WTC11 (cell line): Measurements from ENCODE around the gene COL4A1. TPM values are rescaled to one million over a fixed set of nuclear protein-coding genes. Genes with fewer than 3 reads are reported as not detected.

Source experiments
- ATAC-seq: fragments of 200-7000 bp; cut with Tn5 transposase; 2 replicates; pipeline ENCODE4 v1.10.0; 2021; ENCODE audit warnings: mild to moderate bottlenecking, moderate library complexity
- CTCF ChIA-PET: fragments of 300-600 bp; sonication (Branson Sonifier 250); formaldehyde crosslinking; loops from one replicate; lab custom pipeline; 2021; ENCODE audit warnings: antibody characterized with exemption; lab: Charles Lee
- POLR2A ChIA-PET: fragments of 350-600 bp; sonication (Branson Sonifier 250); formaldehyde crosslinking; loops from one replicate; lab custom pipeline; 2021; ENCODE audit warnings: antibody characterized with exemption; lab: Charles Lee
- DNase-seq: peaks from one replicate; pipeline ENCODE4 v3.0.0; 2021; ENCODE audit warnings: low spot score
- H3K27ac Mint-ChIP-seq: 2 replicates; pipeline ENCODE4 v1.8.0; 2021; ENCODE audit warnings: mixed read lengths
- H3K27me3 Mint-ChIP-seq: 2 replicates; pipeline ENCODE4 v1.8.0; 2021; ENCODE audit warnings: low read depth, mild to moderate bottlenecking, moderate library complexity, mixed read lengths
- H3K36me3 Mint-ChIP-seq: 2 replicates; pipeline ENCODE4 v1.8.0; 2021; ENCODE audit warnings: mixed read lengths
- H3K4me1 Mint-ChIP-seq: 2 replicates; pipeline ENCODE4 v1.8.0; 2022; ENCODE audit warnings: mixed read lengths
- H3K4me3 Mint-ChIP-seq: 2 replicates; pipeline ENCODE4 v1.8.0; 2021; ENCODE audit warnings: mild to moderate bottlenecking, moderate library complexity, mixed read lengths
- H3K9me3 Mint-ChIP-seq: 2 replicates; pipeline ENCODE4 v1.8.0; 2021; ENCODE audit warnings: mixed read lengths
- E2F4 ChIP-seq: sonication (generic); formaldehyde crosslinking; IDR thresholded peaks from 2 replicates; pipeline ENCODE4 v1.8.1; 2022; ENCODE audit warnings: low read depth, mild to moderate bottlenecking, moderate library complexity, missing genetic modification reagents, borderline replicate concordance
- ELF4 ChIP-seq: sonication (generic); formaldehyde crosslinking; IDR thresholded peaks from 2 replicates; pipeline ENCODE4 v1.8.1; 2022; ENCODE audit warnings: low read depth, mild to moderate bottlenecking, moderate library complexity, missing genetic modification reagents
- FOXK1 ChIP-seq: sonication (generic); formaldehyde crosslinking; IDR thresholded peaks from 2 replicates; pipeline ENCODE4 v1.8.0; 2022; ENCODE audit warnings: mild to moderate bottlenecking, moderate library complexity, missing genetic modification reagents
- HMGA2 ChIP-seq: fragments of 250-450 bp; sonication (Bioruptor Pico); IDR thresholded peaks from 2 replicates; pipeline ENCODE4 v1.4.0; 2021; ENCODE audit warnings: mild to moderate bottlenecking, moderate library complexity
- IRF2 ChIP-seq: sonication (generic); formaldehyde crosslinking; IDR thresholded peaks from 2 replicates; pipeline ENCODE4 v1.8.0; 2022; ENCODE audit warnings: low read depth, missing genetic modification reagents, borderline replicate concordance
- NR1H2 ChIP-seq: sonication (generic); formaldehyde crosslinking; IDR thresholded peaks from 2 replicates; pipeline ENCODE4 v1.9.0; 2021; ENCODE audit warnings: mild to moderate bottlenecking, moderate library complexity, missing genetic modification reagents
- NR2C2 ChIP-seq: sonication (generic); formaldehyde crosslinking; IDR thresholded peaks from 2 replicates; pipeline ENCODE4 v1.8.0; 2022; ENCODE audit warnings: mild to moderate bottlenecking, missing genetic modification reagents
- PRDM15 ChIP-seq: sonication (generic); formaldehyde crosslinking; IDR thresholded peaks from 2 replicates; pipeline ENCODE4 v1.8.0; 2022; ENCODE audit warnings: missing genetic modification reagents
- SMAD4 ChIP-seq: sonication (generic); formaldehyde crosslinking; IDR thresholded peaks from 2 replicates; pipeline ENCODE4 v1.8.0; 2022; ENCODE audit warnings: mild to moderate bottlenecking, missing genetic modification reagents
- SOX15 ChIP-seq: fragments of 250-450 bp; sonication (Bioruptor Pico); IDR thresholded peaks from 2 replicates; pipeline ENCODE4 v1.9.0; 2021; ENCODE audit warnings: mild to moderate bottlenecking
- TEAD4 ChIP-seq: sonication (generic); formaldehyde crosslinking; IDR thresholded peaks from 2 replicates; pipeline ENCODE4 v1.8.0; 2022; ENCODE audit warnings: mild to moderate bottlenecking, missing genetic modification reagents
- TP53 ChIP-seq: sonication (generic); formaldehyde crosslinking; IDR thresholded peaks from 2 replicates; pipeline ENCODE4 v1.8.1; 2023; ENCODE audit warnings: mild to moderate bottlenecking, missing genetic modification reagents
- ZNF138 ChIP-seq: sonication (generic); formaldehyde crosslinking; conservative IDR thresholded peaks from 2 replicates; pipeline ENCODE4 v1.8.1; 2022; ENCODE audit warnings: mild to moderate bottlenecking, moderate library complexity, missing genetic modification reagents
- ZNF219 ChIP-seq: sonication (generic); formaldehyde crosslinking; IDR thresholded peaks from 2 replicates; pipeline ENCODE4 v1.8.0; 2023; ENCODE audit warnings: missing genetic modification reagents, mild to moderate bottlenecking, borderline replicate concordance
- ZNF512 ChIP-seq: sonication (generic); formaldehyde crosslinking; IDR thresholded peaks from 2 replicates; pipeline ENCODE4 v1.8.1; 2022; ENCODE audit warnings: missing genetic modification reagents, borderline replicate concordance
- total RNA-seq: library from RNA; stranded (reverse); gene quantifications from 3 replicates; pipeline ENCODE4 v1.2.3, GENCODE V29; 2021
- TF ChIP-seq, protein P1 (sequence below): sonication (generic); formaldehyde crosslinking; IDR thresholded peaks from 2 replicates; pipeline ENCODE4 v1.8.1; 2023; ENCODE audit warnings: mild to moderate bottlenecking, missing genetic modification reagents, moderate library complexity
- TF ChIP-seq, protein P2 (sequence below): sonication (generic); formaldehyde crosslinking; conservative IDR thresholded peaks from 2 replicates; pipeline ENCODE4 v1.8.1; 2023; ENCODE audit warnings: mild to moderate bottlenecking, low read depth, missing genetic modification reagents, moderate library complexity

Gene COL4A1
- total RNA-seq, 1 experiment from 2014 or later: 89.6 TPM

DNA sequence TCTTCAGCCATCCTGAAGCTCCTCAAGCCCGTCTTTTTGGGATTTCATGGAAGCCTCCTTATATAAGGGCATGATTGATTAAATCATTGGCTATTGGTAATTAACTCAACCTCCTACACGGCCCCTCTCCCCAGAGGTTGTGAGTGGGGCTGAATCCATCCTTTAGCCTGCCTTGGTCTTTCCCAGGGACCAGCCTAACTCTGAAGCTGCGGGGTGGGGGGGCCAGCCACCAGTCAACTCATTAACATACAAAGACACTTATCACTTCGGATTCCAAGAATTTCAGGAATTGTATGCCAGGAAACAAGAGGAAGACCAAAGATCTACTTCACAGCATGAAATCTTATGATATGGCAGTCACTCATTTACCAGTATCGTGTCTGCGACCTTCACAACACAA lies 9.9 kb downstream of the COL4A1 start:
- Mint-ChIP-seq H3K9me3 (peaks cover 13% of the 10 kb centered on the region), H3K27ac (no peak overlapping the region)
- POLR2A ChIA-PET: interaction anchor here (0.6 kb wide), 1 partner anchor 278 kb away, joined by 10 read pairs; no protein-coding TSS in a partner anchor

DNA sequence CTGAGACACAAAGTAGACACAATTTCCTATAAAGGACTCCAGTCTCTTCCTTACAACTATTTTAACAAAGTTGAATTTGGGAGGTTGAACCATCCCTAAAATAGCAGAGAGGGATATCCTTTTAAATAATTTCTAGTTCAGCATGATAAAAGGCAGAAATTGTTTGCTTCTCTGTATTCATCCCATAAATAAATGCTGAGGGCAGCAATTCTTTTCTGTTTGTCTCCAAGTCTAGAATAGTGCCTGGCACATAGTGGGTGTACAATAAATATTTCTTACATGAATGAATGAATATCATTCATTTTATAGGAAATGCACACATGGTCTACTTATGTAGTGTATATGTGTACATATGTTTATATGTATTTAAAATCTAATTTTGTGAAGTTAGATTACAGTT lies 12.3 kb downstream of the COL4A1 start:
- peaks cover 21% of the 10 kb centered on the region for H3K4me1 Mint-ChIP-seq
- no peaks in the 10 kb centered on the region for H3K27me3 Mint-ChIP-seq
- H3K27ac Mint-ChIP-seq: no peak overlapping the region
- peaks cover 13% of the 10 kb centered on the region for H3K9me3 Mint-ChIP-seq
- H3K36me3 Mint-ChIP-seq: peaks cover 4% of the 10 kb centered on the region; the same call in 1 of the 2 replicates
- ChIA-PET POLR2A (no interaction called here), CTCF (no interaction called here)
- TF ChIP-seq, protein P1, sequence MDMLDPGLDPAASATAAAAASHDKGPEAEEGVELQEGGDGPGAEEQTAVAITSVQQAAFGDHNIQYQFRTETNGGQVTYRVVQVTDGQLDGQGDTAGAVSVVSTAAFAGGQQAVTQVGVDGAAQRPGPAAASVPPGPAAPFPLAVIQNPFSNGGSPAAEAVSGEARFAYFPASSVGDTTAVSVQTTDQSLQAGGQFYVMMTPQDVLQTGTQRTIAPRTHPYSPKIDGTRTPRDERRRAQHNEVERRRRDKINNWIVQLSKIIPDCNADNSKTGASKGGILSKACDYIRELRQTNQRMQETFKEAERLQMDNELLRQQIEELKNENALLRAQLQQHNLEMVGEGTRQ (CRISPR knock-in tag): no peak
- TF ChIP-seq TP53 (CRISPR knock-in tag) (no peak), ZNF138 (no peak), PRDM15 (no peak), HMGA2 (CRISPR knock-in tag) (no peak), SMAD4 (CRISPR knock-in tag) (no peak), ELF4 (CRISPR knock-in tag) (no peak), IRF2 (no peak), ZNF512 (CRISPR knock-in tag) (no peak), TEAD4 (CRISPR knock-in tag) (no peak), E2F4 (no peak), ZNF219 (CRISPR knock-in tag) (no peak), FOXK1 (CRISPR knock-in tag) (no peak), NR2C2 (CRISPR knock-in tag) (no peak), NR1H2 (CRISPR knock-in tag) (no peak)
- TF ChIP-seq, protein P2, sequence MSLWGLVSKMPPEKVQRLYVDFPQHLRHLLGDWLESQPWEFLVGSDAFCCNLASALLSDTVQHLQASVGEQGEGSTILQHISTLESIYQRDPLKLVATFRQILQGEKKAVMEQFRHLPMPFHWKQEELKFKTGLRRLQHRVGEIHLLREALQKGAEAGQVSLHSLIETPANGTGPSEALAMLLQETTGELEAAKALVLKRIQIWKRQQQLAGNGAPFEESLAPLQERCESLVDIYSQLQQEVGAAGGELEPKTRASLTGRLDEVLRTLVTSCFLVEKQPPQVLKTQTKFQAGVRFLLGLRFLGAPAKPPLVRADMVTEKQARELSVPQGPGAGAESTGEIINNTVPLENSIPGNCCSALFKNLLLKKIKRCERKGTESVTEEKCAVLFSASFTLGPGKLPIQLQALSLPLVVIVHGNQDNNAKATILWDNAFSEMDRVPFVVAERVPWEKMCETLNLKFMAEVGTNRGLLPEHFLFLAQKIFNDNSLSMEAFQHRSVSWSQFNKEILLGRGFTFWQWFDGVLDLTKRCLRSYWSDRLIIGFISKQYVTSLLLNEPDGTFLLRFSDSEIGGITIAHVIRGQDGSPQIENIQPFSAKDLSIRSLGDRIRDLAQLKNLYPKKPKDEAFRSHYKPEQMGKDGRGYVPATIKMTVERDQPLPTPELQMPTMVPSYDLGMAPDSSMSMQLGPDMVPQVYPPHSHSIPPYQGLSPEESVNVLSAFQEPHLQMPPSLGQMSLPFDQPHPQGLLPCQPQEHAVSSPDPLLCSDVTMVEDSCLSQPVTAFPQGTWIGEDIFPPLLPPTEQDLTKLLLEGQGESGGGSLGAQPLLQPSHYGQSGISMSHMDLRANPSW: no peak
- DNase-seq (no peak), ATAC-seq (no peak)
- H3K4me3 Mint-ChIP-seq: no peak overlapping the region

More for the DNA sequence above, 9.9 kb downstream of the COL4A1 start:
- Mint-ChIP-seq H3K36me3 (peaks cover 4% of the 10 kb centered on the region; the same call in 1 of the 2 replicates), H3K4me1 (peaks cover 30% of the 10 kb centered on the region)
- no peak for TF ChIP-seq SOX15 (CRISPR knock-in tag)
- TF ChIP-seq, all 79 proteins: peak for 0
- CTCF ChIA-PET: interaction anchor here (0.6 to 1.5 kb wide), 3 partner anchors 10 to 325 kb away, joined by 3 to 5 read pairs (median 4); partner anchors contain the start of genes COL4A1 and COL4A2
- H3K4me3 Mint-ChIP-seq: no peak overlapping the region
- ATAC-seq (no peak), DNase-seq (no peak)
- H3K27me3 Mint-ChIP-seq: no peaks in the 10 kb centered on the region
